Gastroesophageal sphincter (tissue), 4 donors: ENCODE measurements around the gene CFP. TPM values are rescaled to one million over a fixed set of nuclear protein-coding genes. Genes with fewer than 3 reads are reported as not detected.
A peak's percentile ranks its signal among the peaks of the same experiment; 100 is the strongest.

Experiments
- ATAC-seq: fragments of 150-250 bp; one replicate; pipeline ENCODE4 v1.9.1; 2016; ENCODE audit warnings: mild to moderate bottlenecking, moderate library complexity
- H3K27ac ChIP-seq, 4 donors: fragments of 200-600 bp; sonication (generic) in 3 of 4; 1 replicate in 3 of 4; 2 replicates in 1 of 4; pipeline ENCODE4 v1.5.1; 2016 to 2019
- H3K27me3 ChIP-seq: fragments of 200-600 bp; sonication (generic); one replicate; pipeline ENCODE4 v1.5.1; 2019
- H3K36me3 ChIP-seq, 2 donors: fragments of 200-600 bp; sonication (generic); one replicate each; pipeline ENCODE4 v1.5.1; 2019; ENCODE audit warnings: control low read depth in 1 of 2
- H3K4me1 ChIP-seq, 3 donors: fragments of 200-600 bp; sonication (generic); 1 replicate in 2 of 3; 2 replicates in 1 of 3; pipeline ENCODE4 v1.5.1; 2016 to 2019; ENCODE audit warnings: control low read depth in 2 of 3
- H3K4me3 ChIP-seq, 2 donors: fragments of 200-600 bp; sonication (generic); one replicate each; pipeline ENCODE4 v1.5.1; 2019; ENCODE audit warnings: mild to moderate bottlenecking in 1 of 2, moderate library complexity in 1 of 2
- H3K9me3 ChIP-seq, 3 donors: fragments of 200-600 bp; sonication (generic); one replicate each; pipeline ENCODE4 v1.5.1; 2017 to 2019; ENCODE audit warnings: control low read depth in 2 of 3
- CTCF ChIP-seq, 4 experiments: fragments of 200-600 bp in 2 of 4; fragments of 450-650 bp in 2 of 4; sonication (generic) in 1 of 4; IDR thresholded peaks; one replicate each; pipeline ENCODE4 v1.5.1; 2017 to 2019; ENCODE audit warnings: antibody characterized with exemption in 4 of 4, mild to moderate bottlenecking in 2 of 4, moderate library complexity in 2 of 4
- EP300 ChIP-seq: sonication (generic); formaldehyde crosslinking; IDR thresholded peaks from one replicate; pipeline ENCODE4 v1.6.1; 2017; ENCODE audit warnings: antibody characterized with exemption, mild to moderate bottlenecking
- POLR2A ChIP-seq, 2 donors: fragments of 450-650 bp; IDR thresholded peaks; one replicate each; pipeline ENCODE4 v1.6.1; 2017; ENCODE audit warnings: antibody characterized with exemption in 2 of 2, mild to moderate bottlenecking in 2 of 2, moderate library complexity in 1 of 2
- POLR2AphosphoS5 ChIP-seq: sonication (generic); formaldehyde crosslinking; IDR thresholded peaks from one replicate; pipeline ENCODE4 v1.6.1; 2017; ENCODE audit warnings: antibody characterized with exemption
- WGBS, 2 donors: methylation state at CpG; one replicate each; pipeline ENCODE4 v1.1.5; 2018; ENCODE audit warnings: low coverage in 1 of 2; 5-methylcytosine and 5-hydroxymethylcytosine counted together
- total RNA-seq, 4 donors: library from RNA; depleted of rRNA; stranded (reverse); fragments of >200 nt; gene quantifications; one replicate each; pipeline ENCODE4 v1.1.0, GENCODE V29; 2016

The CFP gene
- total RNA-seq, 4 donors from 2014 or later = 0.78 to 18.4 (median 4.7) TPM

DNA sequence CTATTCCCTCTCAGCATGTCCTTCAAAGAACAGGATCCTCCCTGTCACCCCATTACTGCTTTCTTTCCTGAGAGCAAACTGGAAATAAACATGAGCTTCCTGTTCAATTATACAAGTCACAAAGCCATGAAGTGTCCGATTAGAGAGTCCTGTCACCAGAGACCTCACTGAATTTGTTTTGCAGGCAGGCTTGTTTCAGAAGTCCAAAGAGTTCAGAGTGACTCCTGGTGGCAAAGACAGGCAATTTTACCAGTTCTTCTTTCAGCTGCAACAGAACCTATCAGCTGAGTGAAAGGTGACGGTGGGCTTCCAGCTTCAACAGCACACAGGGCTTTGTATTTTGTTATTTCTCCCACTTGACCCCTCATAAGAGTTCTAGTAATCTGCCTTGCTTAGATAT is 14.2 kb upstream of the CFP start:
- no peak overlapping the region for H3K27ac ChIP-seq
- 17% methylated on average over 2 of the region's 2 CpGs; no CpG with 5 or more reads in 1 of the 2 donors for WGBS, 2 donors
- TF ChIP-seq CTCF (IDR thresholded peaks at IDR 0.05) (peak in 2 of 4 experiments; percentile 22 to 37), POLR2AphosphoS5 (no peak)
- H3K9me3 ChIP-seq = no peaks in the 10 kb centered on the region
- H3K36me3 ChIP-seq = peaks cover 0 to 26% of the 10 kb centered on the region in 2 donors
- no peak for ATAC-seq
- H3K4me3 ChIP-seq = no peak overlapping the region
- peaks cover 0 to 18% (median 2%) of the 10 kb centered on the region in 3 donors for H3K4me1 ChIP-seq
- H3K27me3 ChIP-seq = no peaks in the 10 kb centered on the region

DNA sequence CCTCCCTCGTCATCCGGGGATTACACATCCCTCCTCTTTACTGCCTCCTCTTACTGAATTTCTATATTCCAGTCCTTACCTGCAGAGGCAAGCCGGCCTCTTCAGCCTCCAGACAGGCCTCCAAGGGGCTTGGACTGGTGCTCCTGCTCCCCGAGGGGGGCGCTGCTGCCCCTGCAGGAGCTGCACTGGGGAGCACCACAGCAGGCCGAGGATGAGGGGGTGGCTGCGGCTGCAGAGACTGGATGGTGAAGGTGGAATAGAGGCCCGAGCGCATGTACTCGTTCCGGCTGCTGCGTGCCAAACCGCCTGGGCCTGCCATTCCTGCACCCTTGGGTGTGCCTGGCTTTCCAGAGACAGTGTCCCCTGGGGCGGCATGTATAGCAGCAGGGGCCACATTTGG is 9.1 kb upstream of the CFP start:
- WGBS, 2 donors = 79 to 100% methylated on average over 2 of the region's 14 CpGs
- Histone ChIP-seq H3K27ac (no peak overlapping the region), H3K4me1 (peaks cover 0 to 3% (median 0%) of the 10 kb centered on the region in 3 donors), H3K27me3 (no peaks in the 10 kb centered on the region), H3K36me3 (peaks cover 0 to 75% of the 10 kb centered on the region in 2 donors), H3K9me3 (no peaks in the 10 kb centered on the region), H3K4me3 (no peak overlapping the region)
- TF ChIP-seq POLR2AphosphoS5 (no peak), EP300 (no peak), CTCF (IDR thresholded peaks at IDR 0.05) (no peak), POLR2A (IDR thresholded peaks at IDR 0.05) (no peak)
- no peak for ATAC-seq

DNA sequence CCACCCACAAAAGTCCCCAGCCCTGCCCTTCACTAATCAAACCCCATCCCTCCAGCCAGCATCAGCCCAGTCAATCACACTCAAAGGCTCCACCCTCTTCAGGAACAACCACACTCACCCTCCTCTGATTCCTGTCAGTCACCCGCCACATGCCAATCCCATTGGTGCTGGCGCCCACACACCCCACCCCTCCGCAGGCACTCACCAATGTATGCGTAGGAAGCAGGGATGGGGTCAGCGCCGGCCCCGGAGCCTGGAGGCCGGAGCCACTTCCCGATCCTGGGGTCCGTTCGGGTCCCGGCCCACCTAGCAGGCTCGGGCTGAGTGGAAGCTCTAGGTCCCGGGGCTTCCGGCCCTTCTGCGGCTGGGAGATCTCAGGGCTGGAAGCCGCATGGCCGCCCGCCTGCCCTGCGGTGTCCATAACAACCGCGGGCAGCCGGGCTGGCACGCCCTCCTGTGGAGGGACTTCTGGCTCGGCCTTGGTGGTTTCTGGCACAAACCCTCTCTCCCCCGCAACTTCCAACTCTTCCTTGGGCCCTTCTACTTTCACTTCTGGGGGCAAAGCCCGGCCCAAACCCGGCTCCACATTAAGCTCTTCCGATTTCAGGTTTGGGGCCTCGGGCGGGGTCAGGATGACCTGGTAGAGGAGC is 7.9 kb upstream of the CFP start:
- WGBS, 2 donors = no CpG with 5 or more reads among the region's 31 CpGs
- peak in 1 of 4 experiments; percentile 21 for TF ChIP-seq CTCF (IDR thresholded peaks at IDR 0.05)
- TF ChIP-seq POLR2A (IDR thresholded peaks at IDR 0.05) = no peak
- no peak for TF ChIP-seq EP300
- no peak for TF ChIP-seq POLR2AphosphoS5
- peaks cover 0 to 75% of the 10 kb centered on the region in 2 donors for H3K36me3 ChIP-seq
- no peak overlapping the region for H3K27ac ChIP-seq
- ATAC-seq = no peak
- H3K9me3 ChIP-seq = no peaks in the 10 kb centered on the region
- H3K4me3 ChIP-seq = peak overlapping the region in 1 of 2 donors; percentile 19
- H3K27me3 ChIP-seq = no peaks in the 10 kb centered on the region
- no peaks in the 10 kb centered on the region for H3K4me1 ChIP-seq

GRCh38 chrX:47634871-47635575 is 5.3 kb upstream of the CFP start:
- peaks cover 0 to 60% of the 10 kb centered on the region in 2 donors for H3K36me3 ChIP-seq
- H3K4me1 ChIP-seq = no peaks in the 10 kb centered on the region
- H3K27ac ChIP-seq = no peak overlapping the region
- TF ChIP-seq POLR2AphosphoS5 (no peak), POLR2A (IDR thresholded peaks at IDR 0.05) (no peak), EP300 (no peak), CTCF (IDR thresholded peaks at IDR 0.05) (no peak)
- no peaks in the 10 kb centered on the region for H3K9me3 ChIP-seq
- WGBS, 2 donors = 82 to 87% methylated on average over 9 to 14 of the region's 16 CpGs
- H3K4me3 ChIP-seq = no peak overlapping the region
- ATAC-seq = no peak
- no peaks in the 10 kb centered on the region for H3K27me3 ChIP-seq
